SU-DHL-6 (cell line): Measurements from ENCODE around the gene MPPED2.

Experiments
- H2AFZ ChIP-seq: fragments of 200-600 bp; sonication (generic); 2 replicates; pipeline ENCODE4 v1.6.1; 2014; ENCODE audit warnings: low read depth, mild to moderate bottlenecking, moderate library complexity, mixed read lengths, antibody characterized with exemption, low read length; ENCODE audit not compliant: severe bottlenecking
- H3F3A ChIP-seq: fragments of 200-600 bp; shearing (Covaris generic); 2 replicates; pipeline ENCODE4 v1.6.0; 2016; ENCODE audit warnings: antibody characterized with exemption, mild to moderate bottlenecking; ENCODE audit not compliant: insufficient read depth
- H3K27ac ChIP-seq: fragments of 200-600 bp; sonication (generic); 2 replicates; pipeline ENCODE4 v1.5.1; 2016; ENCODE audit warnings: low read depth, mild to moderate bottlenecking, low read length, moderate library complexity, mixed read lengths
- H3K27me3 ChIP-seq: fragments of 200-600 bp; sonication (generic), shearing (Covaris generic); 2 replicates; pipeline ENCODE4 v1.6.0; 2014; ENCODE audit warnings: mild to moderate bottlenecking, low read length
- H3K36me3 ChIP-seq: fragments of 200-600 bp; sonication (generic); 2 replicates; pipeline ENCODE4 v1.6.1; 2014; ENCODE audit warnings: mild to moderate bottlenecking, low read length, mixed read lengths
- H3K4me2 ChIP-seq: fragments of 300-600, 200-600 bp; shearing (Covaris generic), sonication (generic); 2 replicates; pipeline ENCODE4 v1.6.0; 2014; ENCODE audit warnings: low read length, low read depth, mild to moderate bottlenecking; ENCODE audit not compliant: poor library complexity, severe bottlenecking
- H3K4me3 ChIP-seq: fragments of 200-600 bp; sonication (generic); 2 replicates; pipeline ENCODE4 v1.5.1; 2014; ENCODE audit warnings: antibody characterized with exemption, low read length, mild to moderate bottlenecking, mixed read lengths; ENCODE audit not compliant: insufficient read depth, poor library complexity, severe bottlenecking
- H3K79me2 ChIP-seq: fragments of 200-600 bp; sonication (generic); 2 replicates; pipeline ENCODE4 v1.6.1; 2014; ENCODE audit warnings: mild to moderate bottlenecking, low read length, moderate library complexity; ENCODE audit not compliant: insufficient read depth
- H3K9ac ChIP-seq: fragments of 200-600 bp; sonication (generic); 2 replicates; pipeline ENCODE4 v1.7.0; 2014; ENCODE audit warnings: mild to moderate bottlenecking, low read length
- H3K9me2 ChIP-seq: fragments of 200-600 bp; sonication (generic); replicated peaks from 2 replicates; pipeline ENCODE4 v1.6.1; 2014; ENCODE audit warnings: low read length; ENCODE audit not compliant: insufficient read depth
- H3K9me3 ChIP-seq: fragments of 200-600 bp; sonication (generic); 2 replicates; pipeline ENCODE4 v1.6.1; 2014; ENCODE audit warnings: low read length, mixed read lengths; ENCODE audit not compliant: insufficient read depth
- H4K20me1 ChIP-seq: fragments of 200-600 bp; sonication (generic); 2 replicates; pipeline ENCODE4 v1.6.1; 2014; ENCODE audit warnings: low read depth, mild to moderate bottlenecking, antibody characterized with exemption, low read length, moderate library complexity, mixed read lengths
- CTCF ChIP-seq: fragments of 200-600 bp; sonication (generic); IDR thresholded peaks from one replicate; pipeline ENCODE4 v1.5.1; 2017; ENCODE audit warnings: antibody characterized with exemption, mild to moderate bottlenecking, low read length, moderate library complexity; ENCODE audit not compliant: insufficient read depth, poor library complexity, severe bottlenecking
- EZH2phosphoT487 ChIP-seq: fragments of 200-600 bp; sonication (generic), shearing (Covaris generic); conservative IDR thresholded peaks from 2 replicates; pipeline ENCODE4 v1.6.1; 2018; ENCODE audit warnings: mild to moderate bottlenecking, antibody characterized with exemption, low read length, moderate library complexity, mixed read lengths

MPPED2 gene

GRCh38 chr11:30478923-30479322, 107.2 kb downstream of the MPPED2 start:
- H3K27me3 ChIP-seq: no peaks in the 10 kb centered on the region
- no peak overlapping the region for H3K9ac ChIP-seq
- no peaks in the 10 kb centered on the region for H3K36me3 ChIP-seq
- no peak overlapping the region for H3K4me2 ChIP-seq
- H3K27ac ChIP-seq: no peak overlapping the region
- H2AFZ ChIP-seq: no peak overlapping the region
- H4K20me1 ChIP-seq: no peaks in the 10 kb centered on the region
- H3K4me3 ChIP-seq: no peak overlapping the region
- H3K9me3 ChIP-seq: no peaks in the 10 kb centered on the region
- H3F3A ChIP-seq: no peaks in the 10 kb centered on the region
- no peaks in the 10 kb centered on the region for H3K79me2 ChIP-seq
- TF ChIP-seq CTCF: no peak
- TF ChIP-seq EZH2phosphoT487: no peak
- H3K9me2 ChIP-seq: no peaks in the 10 kb centered on the region; the same call in 1 of the 2 replicates

DNA sequence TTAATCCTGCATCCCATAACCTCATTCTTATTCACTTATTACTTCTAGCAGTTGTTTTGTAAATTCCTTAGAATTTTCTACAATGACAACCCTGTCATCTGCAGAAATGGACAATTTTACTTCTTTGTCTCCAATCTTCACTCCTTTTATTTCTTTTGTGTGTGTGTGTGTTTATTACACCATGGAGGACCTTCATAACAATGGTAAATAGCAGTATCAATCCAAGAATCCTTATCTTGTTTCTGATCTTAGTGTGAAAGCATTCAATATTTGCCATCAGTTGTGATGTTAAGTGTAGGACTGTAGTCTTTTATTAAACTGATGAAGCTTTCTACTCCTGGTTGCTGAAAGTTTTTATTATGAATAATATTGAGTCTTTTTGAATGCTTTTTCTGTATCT, 109.1 kb downstream of the MPPED2 start:
- no peak overlapping the region for H3K27ac ChIP-seq
- no peak overlapping the region for H2AFZ ChIP-seq
- H3F3A ChIP-seq: no peaks in the 10 kb centered on the region
- no peak overlapping the region for H3K9ac ChIP-seq
- no peak overlapping the region for H3K4me3 ChIP-seq
- H3K36me3 ChIP-seq: no peaks in the 10 kb centered on the region
- no peak for TF ChIP-seq EZH2phosphoT487
- TF ChIP-seq CTCF: no peak
- H4K20me1 ChIP-seq: no peaks in the 10 kb centered on the region
- no peak overlapping the region for H3K4me2 ChIP-seq
- no peaks in the 10 kb centered on the region; the same call in 1 of the 2 replicates for H3K9me2 ChIP-seq
- H3K27me3 ChIP-seq: no peaks in the 10 kb centered on the region
- no peaks in the 10 kb centered on the region for H3K79me2 ChIP-seq
- H3K9me3 ChIP-seq: no peaks in the 10 kb centered on the region

DNA sequence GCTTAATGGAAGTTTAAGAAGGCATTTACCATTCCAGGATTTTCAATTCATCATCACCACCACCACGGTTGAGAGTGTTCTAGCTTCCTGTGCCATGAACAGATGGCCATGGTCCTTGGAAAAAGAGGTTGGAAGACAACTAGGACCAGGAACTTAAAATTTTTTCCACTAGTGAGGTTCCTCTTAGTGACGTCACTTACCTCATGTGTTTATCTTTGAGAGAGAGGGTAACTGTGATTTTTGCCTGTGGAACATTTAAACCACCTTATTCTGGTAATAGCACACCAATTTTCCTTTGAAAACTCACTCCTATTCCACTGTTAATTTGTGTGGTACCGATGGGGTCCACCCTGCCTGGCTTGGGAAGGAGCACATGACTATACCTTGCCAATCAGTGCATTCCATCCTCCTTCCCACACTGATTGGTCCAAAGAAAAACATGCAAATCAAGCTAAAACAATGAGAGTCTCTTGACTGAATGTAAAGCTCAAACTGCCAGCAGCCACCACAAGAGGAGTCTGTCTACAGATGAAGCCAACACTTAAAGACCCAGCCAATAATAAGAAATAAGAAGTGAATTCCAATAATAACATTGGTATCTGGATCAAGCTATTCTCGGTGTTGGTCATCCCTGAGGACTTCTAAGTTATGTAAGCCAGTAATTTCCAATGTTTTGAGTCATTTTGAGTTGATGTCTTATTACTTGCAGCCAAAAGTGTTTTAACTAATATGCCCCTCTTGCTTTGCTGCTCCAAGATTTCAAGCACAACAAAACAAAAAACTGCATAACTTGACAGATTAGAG, 111.8 kb downstream of the MPPED2 start:
- no peak for TF ChIP-seq EZH2phosphoT487
- no peak for TF ChIP-seq CTCF
- Histone ChIP-seq H3K27me3 (no peaks in the 10 kb centered on the region), H3K27ac (no peak overlapping the region), H3K4me2 (no peak overlapping the region), H3K9me2 (no peaks in the 10 kb centered on the region; the same call in 1 of the 2 replicates), H3K9me3 (no peaks in the 10 kb centered on the region), H3K79me2 (no peaks in the 10 kb centered on the region), H4K20me1 (no peaks in the 10 kb centered on the region), H3K4me3 (no peak overlapping the region), H3K36me3 (no peaks in the 10 kb centered on the region), H3K9ac (no peak overlapping the region), H2AFZ (no peak overlapping the region), H3F3A (no peaks in the 10 kb centered on the region)
